ENCODE data around the gene DIS3L2.
"Not testable (repeated sequence)": the region's sequence is repeated elsewhere in the genome, so short reads cannot be mapped to it uniquely, and the experiment has no call there.

The DIS3L2 gene

GRCh38 chr2:232292395-232293154 is 331.1 kb downstream of the DIS3L2 start:
- no peak for DNase-seq (ENCODE audit: low read depth in 2 of 2, low spot score in 1 of 2)

- no peak for DNase-seq (ENCODE audit: low read depth in 2 of 2, low spot score in 1 of 2)
Observed at GRCh38 chr2:232293191-232293590, 331.7 kb downstream of the DIS3L2 start.

- DNase-seq (ENCODE audit: low read depth in 2 of 2, low spot score in 1 of 2) = no peak
Observed at GRCh38 chr2:232295971-232296370, 334.5 kb downstream of the DIS3L2 start.

- DNase-seq (ENCODE audit: low read depth in 2 of 2, low spot score in 1 of 2) = no peak
Observed at GRCh38 chr2:232296776-232297525, 335.4 kb downstream of the DIS3L2 start.

- no peak for DNase-seq (ENCODE audit: low read depth in 2 of 2, low spot score in 1 of 2)
Observed at GRCh38 chr2:232299084-232299483, 337.6 kb downstream of the DIS3L2 start.

GRCh38 chr2:232299927-232300674 is 338.6 kb downstream of the DIS3L2 start:
- DNase-seq (ENCODE audit: low read depth in 2 of 2, low spot score in 1 of 2) = no peak

GRCh38 chr2:232300894-232301387 is 339.4 kb downstream of the DIS3L2 start:
- no peak for DNase-seq (ENCODE audit: low read depth in 2 of 2, low spot score in 1 of 2)

- DNase-seq (ENCODE audit: low read depth in 2 of 2, low spot score in 1 of 2) = no peak
Observed at GRCh38 chr2:232304236-232304635, 342.7 kb downstream of the DIS3L2 start.

- DNase-seq (ENCODE audit: low read depth in 2 of 2, low spot score in 1 of 2) = no peak
Observed at GRCh38 chr2:232306741-232307305, 345.3 kb downstream of the DIS3L2 start.

- no peak for DNase-seq (ENCODE audit: low read depth in 2 of 2, low spot score in 1 of 2)
Observed at GRCh38 chr2:232307854-232308253, 346.3 kb downstream of the DIS3L2 start.

- DNase-seq (ENCODE audit: low read depth in 2 of 2, low spot score in 1 of 2) = no peak
Observed at GRCh38 chr2:232308986-232309385, 347.5 kb downstream of the DIS3L2 start.

- no peak for DNase-seq (ENCODE audit: low read depth in 2 of 2, low spot score in 1 of 2)
Observed at GRCh38 chr2:232309592-232309991, 348.1 kb downstream of the DIS3L2 start.

- no peak for DNase-seq (ENCODE audit: low read depth in 2 of 2, low spot score in 1 of 2)
Observed at GRCh38 chr2:232310121-232310520, 348.6 kb downstream of the DIS3L2 start.

GRCh38 chr2:232310696-232311095 is 349.2 kb downstream of the DIS3L2 start:
- DNase-seq (ENCODE audit: low read depth in 2 of 2, low spot score in 1 of 2) = no peak

GRCh38 chr2:232313645-232314044 is 352.1 kb downstream of the DIS3L2 start:
- not testable (repeated sequence) for DNase-seq (ENCODE audit: low read depth in 2 of 2, low spot score in 1 of 2)

GRCh38 chr2:232315049-232315922 is 353.8 kb downstream of the DIS3L2 start:
- DNase-seq (ENCODE audit: low read depth in 2 of 2, low spot score in 1 of 2) = peak; percentile 43 to 59

GRCh38 chr2:232315923-232316299 is 354.4 kb downstream of the DIS3L2 start:
- DNase-seq (ENCODE audit: low read depth in 2 of 2, low spot score in 1 of 2) = no peak

- DNase-seq (ENCODE audit: low read depth in 2 of 2, low spot score in 1 of 2) = no peak
Observed at GRCh38 chr2:232316461-232317330, 355.2 kb downstream of the DIS3L2 start.

- DNase-seq (ENCODE audit: low read depth in 2 of 2, low spot score in 1 of 2) = no peak
Observed at GRCh38 chr2:232318169-232318855, 356.8 kb downstream of the DIS3L2 start.

Data from stimulated activated CD8-positive, alpha-beta memory T cell treated with anti-CD3 and anti-CD28 coated beads, Interleukin-4, amount 100 ng/mL, for 1 hour (primary cell).